ENCODE results near the gene TAS2R10.

Gene TAS2R10

DNA sequence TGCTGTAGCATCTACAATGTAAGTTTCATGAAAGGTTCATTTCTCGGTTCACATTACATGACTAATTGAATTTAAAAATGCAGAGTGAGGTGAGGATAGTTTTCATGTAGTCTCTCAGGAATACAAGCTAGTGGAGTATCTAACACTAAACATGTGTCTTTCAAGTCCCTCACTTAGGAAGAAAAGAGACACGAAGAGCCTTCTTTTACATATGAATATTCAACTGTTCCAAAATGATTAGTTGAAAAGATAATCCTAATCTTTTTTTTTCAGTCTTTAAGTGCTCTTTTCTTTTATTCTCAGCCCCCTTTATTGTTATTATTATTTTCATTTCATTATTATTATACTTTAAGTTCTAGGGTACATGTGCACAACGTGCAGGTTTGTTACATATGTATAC, 12.3 kb upstream of the TAS2R10 start:
- TF ChIP-seq ISL1 (CRISPR knock-in tag; IDR thresholded peaks at IDR 0.05) (no peak), CSRNP3 (CRISPR knock-in tag; IDR thresholded peaks at IDR 0.05) (no peak), ZFP3 (CRISPR knock-in tag; IDR thresholded peaks at IDR 0.05) (no peak), ZNF70 (CRISPR knock-in tag; IDR thresholded peaks at IDR 0.05) (no peak)
- ATAC-seq: no peak

GRCh38 chr12:10829994-10830393, 3.8 kb upstream of the TAS2R10 start:
- no peak for TF ChIP-seq OSR1 (CRISPR knock-in tag; IDR thresholded peaks at IDR 0.05)
- no peak for ATAC-seq

GRCh38 chr12:10824957-10825356, 1.2 kb downstream of the TAS2R10 start:
- no peak for ATAC-seq
- no peak for TF ChIP-seq ZFP3 (CRISPR knock-in tag; IDR thresholded peaks at IDR 0.05)
- no peak for TF ChIP-seq ZNF8 (CRISPR knock-in tag; IDR thresholded peaks at IDR 0.05)
- no peak for TF ChIP-seq TCF4 (CRISPR knock-in tag; IDR thresholded peaks at IDR 0.05; ENCODE audit: borderline replicate concordance)
- TF ChIP-seq, protein P1, sequence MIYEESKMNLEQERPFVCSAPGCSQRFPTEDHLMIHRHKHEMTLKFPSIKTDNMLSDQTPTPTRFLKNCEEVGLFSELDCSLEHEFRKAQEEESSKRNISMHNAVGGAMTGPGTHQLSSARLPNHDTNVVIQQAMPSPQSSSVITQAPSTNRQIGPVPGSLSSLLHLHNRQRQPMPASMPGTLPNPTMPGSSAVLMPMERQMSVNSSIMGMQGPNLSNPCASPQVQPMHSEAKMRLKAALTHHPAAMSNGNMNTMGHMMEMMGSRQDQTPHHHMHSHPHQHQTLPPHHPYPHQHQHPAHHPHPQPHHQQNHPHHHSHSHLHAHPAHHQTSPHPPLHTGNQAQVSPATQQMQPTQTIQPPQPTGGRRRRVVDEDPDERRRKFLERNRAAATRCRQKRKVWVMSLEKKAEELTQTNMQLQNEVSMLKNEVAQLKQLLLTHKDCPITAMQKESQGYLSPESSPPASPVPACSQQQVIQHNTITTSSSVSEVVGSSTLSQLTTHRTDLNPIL (CRISPR knock-in tag; IDR thresholded peaks at IDR 0.05; ENCODE audit: low read depth): no peak
- TF ChIP-seq CSDC2 (CRISPR knock-in tag; IDR thresholded peaks at IDR 0.05): no peak
- TF ChIP-seq OSR1 (CRISPR knock-in tag; IDR thresholded peaks at IDR 0.05): no peak
- no peak for TF ChIP-seq ESRRG (CRISPR knock-in tag; IDR thresholded peaks at IDR 0.05)
- no peak for TF ChIP-seq ZC3H10 (CRISPR knock-in tag; IDR thresholded peaks at IDR 0.05)
- TF ChIP-seq, protein P2, sequence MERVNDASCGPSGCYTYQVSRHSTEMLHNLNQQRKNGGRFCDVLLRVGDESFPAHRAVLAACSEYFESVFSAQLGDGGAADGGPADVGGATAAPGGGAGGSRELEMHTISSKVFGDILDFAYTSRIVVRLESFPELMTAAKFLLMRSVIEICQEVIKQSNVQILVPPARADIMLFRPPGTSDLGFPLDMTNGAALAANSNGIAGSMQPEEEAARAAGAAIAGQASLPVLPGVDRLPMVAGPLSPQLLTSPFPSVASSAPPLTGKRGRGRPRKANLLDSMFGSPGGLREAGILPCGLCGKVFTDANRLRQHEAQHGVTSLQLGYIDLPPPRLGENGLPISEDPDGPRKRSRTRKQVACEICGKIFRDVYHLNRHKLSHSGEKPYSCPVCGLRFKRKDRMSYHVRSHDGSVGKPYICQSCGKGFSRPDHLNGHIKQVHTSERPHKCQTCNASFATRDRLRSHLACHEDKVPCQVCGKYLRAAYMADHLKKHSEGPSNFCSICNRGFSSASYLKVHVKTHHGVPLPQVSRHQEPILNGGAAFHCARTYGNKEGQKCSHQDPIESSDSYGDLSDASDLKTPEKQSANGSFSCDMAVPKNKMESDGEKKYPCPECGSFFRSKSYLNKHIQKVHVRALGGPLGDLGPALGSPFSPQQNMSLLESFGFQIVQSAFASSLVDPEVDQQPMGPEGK (CRISPR knock-in tag; IDR thresholded peaks at IDR 0.05; ENCODE audit: borderline replicate concordance): no peak
- TF ChIP-seq CSRNP3 (CRISPR knock-in tag; IDR thresholded peaks at IDR 0.05): no peak

DNA sequence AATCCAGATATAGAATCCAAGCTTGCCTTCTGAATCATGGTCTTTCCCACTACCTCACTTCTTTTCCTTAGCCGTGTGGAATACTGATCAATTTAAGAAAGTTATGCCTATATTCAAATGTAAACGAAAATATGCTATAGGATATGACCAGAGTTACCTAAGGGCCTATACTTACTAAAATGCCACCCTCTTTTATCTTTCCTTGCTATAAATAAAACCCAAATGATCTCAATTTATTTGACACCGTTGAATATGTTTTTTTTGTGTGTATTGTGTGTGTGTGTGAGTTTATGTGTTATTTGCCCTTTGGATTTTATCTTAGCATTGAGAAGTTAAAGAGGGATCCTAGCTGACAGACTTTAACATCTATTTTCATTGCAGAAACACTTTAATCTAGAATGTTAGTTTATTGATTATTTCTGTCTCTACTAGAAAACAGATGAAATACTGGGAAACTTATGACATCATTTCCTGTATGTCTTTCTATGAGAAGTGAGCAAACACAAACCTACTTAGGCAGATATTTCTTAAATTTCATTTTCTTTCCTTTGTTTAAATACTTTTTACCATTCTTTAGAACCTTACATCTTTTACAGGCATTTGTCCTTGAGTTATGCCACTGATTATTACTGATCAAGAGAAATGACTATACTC, 14.1 kb downstream of the TAS2R10 start:
- ATAC-seq: no peak

More for the DNA sequence above, 14.1 kb downstream of the TAS2R10 start:
- TF ChIP-seq, protein P2 (CRISPR knock-in tag; IDR thresholded peaks at IDR 0.05; ENCODE audit: borderline replicate concordance): no peak
- no peak for TF ChIP-seq SNAI2 (CRISPR knock-in tag; IDR thresholded peaks at IDR 0.05)
- TF ChIP-seq TSHZ2 (CRISPR knock-in tag; IDR thresholded peaks at IDR 0.05): no peak
- TF ChIP-seq TOX (CRISPR knock-in tag; IDR thresholded peaks at IDR 0.05; ENCODE audit: borderline replicate concordance): no peak
- no peak for TF ChIP-seq OSR1 (CRISPR knock-in tag; IDR thresholded peaks at IDR 0.05)
- TF ChIP-seq RARB (CRISPR knock-in tag; IDR thresholded peaks at IDR 0.05): no peak
- no peak for TF ChIP-seq ARNTL (CRISPR knock-in tag; IDR thresholded peaks at IDR 0.05; ENCODE audit: borderline replicate concordance, low read depth)
- no peak for TF ChIP-seq ZFP3 (CRISPR knock-in tag; IDR thresholded peaks at IDR 0.05)
- no peak for TF ChIP-seq CSRNP3 (CRISPR knock-in tag; IDR thresholded peaks at IDR 0.05)
- TF ChIP-seq ZNF8 (CRISPR knock-in tag; IDR thresholded peaks at IDR 0.05): no peak
- TF ChIP-seq, protein P1 (CRISPR knock-in tag; IDR thresholded peaks at IDR 0.05; ENCODE audit: low read depth): no peak
- TF ChIP-seq ZC3H10 (CRISPR knock-in tag; IDR thresholded peaks at IDR 0.05): no peak
